Measurements from ENCODE around the gene CACNA1E.

- TF ChIP-seq EZH2 (IDR thresholded peaks at IDR 0.05; ENCODE audit: borderline replicate concordance, insufficient read depth, low read depth, low read length, poor library complexity, severe bottlenecking) (no peak), CTCF (IDR thresholded peaks at IDR 0.05) (no peak)
These were observed 1.3 kb upstream of the CACNA1E start for GRCh38 chr1:181482001-181482430.
